ENCODE measurements around the gene WRAP53. TPM values are rescaled to one million over a fixed set of nuclear protein-coding genes. Genes with fewer than 3 reads are reported as not detected.

WRAP53 gene
- total and polyA plus RNA-seq, 10 of the 15 experiments (the other 5 are each of a cell fraction or from before 2014, with no cell fraction given) = 1.9 to 42.0 (median 21.9) TPM

- intact Hi-C loops (cut with micrococcal nuclease; ENCODE audit: unreplicated experiment) (loop anchor here (10.0 kb wide), 1 partner anchor 77 kb away; no protein-coding TSS in a partner anchor), in situ Hi-C loops (cut with MboI) (no loop called here)
- Histone ChIP-seq H3K27ac (ENCODE audit: control insufficient read depth, insufficient read depth) (no peak overlapping the region), H3K4me2 (ENCODE audit: control insufficient read depth, insufficient read depth) (no peak overlapping the region), H3K4me1 (ENCODE audit: control insufficient read depth, insufficient read depth, low read length) (no peaks in the 10 kb centered on the region), H3K27me3 (replicated peaks in 1 of 2; ENCODE audit: control insufficient read depth in 2 of 2, insufficient read depth in 2 of 2, low read length in 1 of 2) (no peaks in the 10 kb centered on the region; a peak in 2 of 4 replicates), H3K9me3 (replicated peaks; ENCODE audit: control insufficient read depth, insufficient read depth, low read length) (no peaks in the 10 kb centered on the region), H2AFZ (ENCODE audit: control insufficient read depth, low read depth, low read length) (no peak overlapping the region), H3K79me2 (ENCODE audit: control insufficient read depth, insufficient read depth, low read length) (no peaks in the 10 kb centered on the region), H4K20me1 (ENCODE audit: control insufficient read depth, insufficient read depth) (no peaks in the 10 kb centered on the region), H3K36me3 (ENCODE audit: control insufficient read depth in 2 of 2, insufficient read depth in 2 of 2, low read length in 1 of 2) (no peaks in the 10 kb centered on the region), H3K9ac (ENCODE audit: control insufficient read depth, insufficient read depth, low read length) (no peak overlapping the region), H3K4me3 (no peak overlapping the region)
- POLR2A ChIA-PET = interaction anchor here (0.6 kb wide), 1 partner anchor 117 kb away, joined by 4 read pairs; no protein-coding TSS in a partner anchor
- FAIRE-seq (no peak), DNase-seq (ENCODE audit: low read depth, low spot score) (no peak), ATAC-seq (no peak)
- no TSS peak for BruUV-seq (replicated peaks)
- 43% methylated on average over 10 of the region's 10 CpGs for WGBS (ENCODE audit: insufficient coverage, insufficient replicate concordance, low lambda C conversion rate, missing lambda C conversion rate)
- RAD21 ChIA-PET (ENCODE audit: unreplicated experiment) = interaction anchor here (0.5 to 0.6 kb wide), 2 partner anchors 38 to 235 kb away, joined by 3 read pairs; no protein-coding TSS in a partner anchor
- SMC1A ChIA-PET (ENCODE audit: uncharacterized antibody, unreplicated experiment) = interaction anchor here (0.7 to 1.0 kb wide), 3 partner anchors 12 to 109 kb away, joined by 3 read pairs; partner anchors contain the start of gene NAA38
- no peak for TF ChIP-seq PBX3 (IDR thresholded peaks at IDR 0.05; ENCODE audit: insufficient replicate concordance, low read depth, low read length)
- no peak for TF ChIP-seq ZNF207 (IDR thresholded peaks at IDR 0.05; ENCODE audit: borderline replicate concordance)
- no peak for TF ChIP-seq BMI1 (IDR thresholded peaks at IDR 0.05; ENCODE audit: borderline replicate concordance)
- CTCF ChIA-PET = interaction anchor here (0.6 to 1.1 kb wide), 3 partner anchors 34 to 239 kb away, joined by 3 read pairs; no protein-coding TSS in a partner anchor
Measured at GRCh38 chr17:7748076-7748775, 59.9 kb downstream of the WRAP53 start.

GRCh38 chr17:7750321-7750821, 62.1 kb downstream of the WRAP53 start:
- Histone ChIP-seq H3K4me3 (no peak overlapping the region), H3K4me2 (ENCODE audit: control insufficient read depth, insufficient read depth) (no peak overlapping the region), H3K27ac (ENCODE audit: control insufficient read depth, insufficient read depth) (no peak overlapping the region), H3K27me3 (replicated peaks in 1 of 2; ENCODE audit: control insufficient read depth in 2 of 2, insufficient read depth in 2 of 2, low read length in 1 of 2) (no peaks in the 10 kb centered on the region; a peak in 1 of 4 replicates), H2AFZ (ENCODE audit: control insufficient read depth, low read depth, low read length) (no peak overlapping the region), H3K9ac (ENCODE audit: control insufficient read depth, insufficient read depth, low read length) (no peak overlapping the region), H4K20me1 (ENCODE audit: control insufficient read depth, insufficient read depth) (no peaks in the 10 kb centered on the region), H3K9me3 (replicated peaks; ENCODE audit: control insufficient read depth, insufficient read depth, low read length) (no peaks in the 10 kb centered on the region), H3K4me1 (ENCODE audit: control insufficient read depth, insufficient read depth, low read length) (no peaks in the 10 kb centered on the region), H3K36me3 (ENCODE audit: control insufficient read depth in 2 of 2, insufficient read depth in 2 of 2, low read length in 1 of 2) (no peaks in the 10 kb centered on the region), H3K79me2 (ENCODE audit: control insufficient read depth, insufficient read depth, low read length) (no peaks in the 10 kb centered on the region)
- BruUV-seq (replicated peaks) = no TSS peak
- ChIA-PET RAD21 (ENCODE audit: unreplicated experiment) (no interaction called here), CTCF (no interaction called here), SMC1A (ENCODE audit: uncharacterized antibody, unreplicated experiment) (no interaction called here), POLR2A (no interaction called here)
- in situ Hi-C loops (cut with MboI) (no loop called here), intact Hi-C loops (cut with micrococcal nuclease; ENCODE audit: unreplicated experiment) (no loop called here)
- WGBS (ENCODE audit: insufficient coverage, insufficient replicate concordance, low lambda C conversion rate, missing lambda C conversion rate) = 37% methylated on average over 4 of the region's 4 CpGs
- ATAC-seq (no peak), FAIRE-seq (no peak), DNase-seq (ENCODE audit: low read depth, low spot score) (no peak)
- no peak for TF ChIP-seq ATF3 (IDR thresholded peaks at IDR 0.05; ENCODE audit: borderline replicate concordance, extremely low read depth, low read depth, low read length)
- no peak for TF ChIP-seq ATF7 (IDR thresholded peaks at IDR 0.05; ENCODE audit: low read depth)
- no peak for TF ChIP-seq NRF1 (conservative IDR thresholded peaks at IDR 0.05; ENCODE audit: low read depth, low read length)
- TF ChIP-seq MXI1 (IDR thresholded peaks at IDR 0.05; ENCODE audit: low read depth, low read length) = no peak
- TF ChIP-seq ELK1 (IDR thresholded peaks at IDR 0.05; ENCODE audit: low read depth, low read length) = no peak
- no peak for TF ChIP-seq RAD21 (IDR thresholded peaks at IDR 0.05; ENCODE audit: insufficient read depth, low read depth, low read length)
- no peak for TF ChIP-seq SIX5 (IDR thresholded peaks at IDR 0.05; ENCODE audit: low read depth, low read length, severe bottlenecking)
- TF ChIP-seq BRCA1 (IDR thresholded peaks at IDR 0.05; ENCODE audit: low read depth, low read length) = no peak
- no peak for TF ChIP-seq ZNF622 (IDR thresholded peaks at IDR 0.05)
